GM21360 (cell line): ENCODE data around the gene ZNF547.
"Not testable (repeated sequence)": the region's sequence is repeated elsewhere in the genome, so short reads cannot be mapped to it uniquely, and the experiment has no call there.

Source experiments
- ATAC-seq: cut with Tn5 transposase; IDR thresholded peaks from one replicate; pipeline ENCODE4 v1.9.1; 2021; ENCODE audit warnings: mild to moderate bottlenecking, moderate library complexity; ENCODE audit not compliant: unreplicated experiment

ZNF547 gene

GRCh38 chr19:57374179-57374578 lies 10.8 kb downstream of the ZNF547 start:
- no peak for ATAC-seq

- not testable (repeated sequence) for ATAC-seq
Observed at GRCh38 chr19:57374647-57375046, 11.3 kb downstream of the ZNF547 start.

- no peak for ATAC-seq
Observed at GRCh38 chr19:57376151-57376550, 12.8 kb downstream of the ZNF547 start.

- no peak for ATAC-seq
Observed at GRCh38 chr19:57377498-57378146, 14.3 kb downstream of the ZNF547 start.

- ATAC-seq, result no peak
Observed at GRCh38 chr19:57380923-57381322, 17.6 kb downstream of the ZNF547 start.

- no peak for ATAC-seq
Observed at GRCh38 chr19:57382806-57383488, 19.6 kb downstream of the ZNF547 start.

GRCh38 chr19:57389194-57389729 lies 25.9 kb downstream of the ZNF547 start:
- no peak for ATAC-seq

GRCh38 chr19:57389730-57390598 lies 26.6 kb downstream of the ZNF547 start, which contains the start of gene ZNF548:
TSS of gene ZNF548 (plus strand) at chr19:57389854. CDS start at chr19:57390100, 246 bp downstream.
- ATAC-seq, result peak; percentile 96

- no peak for ATAC-seq
Observed at GRCh38 chr19:57395710-57396109, 32.4 kb downstream of the ZNF547 start.

- no peak for ATAC-seq
Observed at GRCh38 chr19:57398868-57399267, 35.5 kb downstream of the ZNF547 start.

- no peak for ATAC-seq
Observed at GRCh38 chr19:57403737-57404563, 40.6 kb downstream of the ZNF547 start.

- no peak for ATAC-seq
Observed at GRCh38 chr19:57406516-57407123, 43.3 kb downstream of the ZNF547 start.

GRCh38 chr19:57410877-57411671 lies 47.7 kb downstream of the ZNF547 start, which contains the start of gene ZNF17:
TSS of gene ZNF17 (plus strand) at chr19:57411161. CDS start at chr19:57413616, 2,455 bp downstream.
- ATAC-seq, result peak; percentile 91

GRCh38 chr19:57419439-57419838 lies 56.1 kb downstream of the ZNF547 start:
- ATAC-seq, result no peak

- no peak for ATAC-seq
Observed at GRCh38 chr19:57421037-57421436, 57.7 kb downstream of the ZNF547 start.
